ENCODE data around the gene NUB1. TPM values are rescaled to one million over a fixed set of nuclear protein-coding genes. Genes with fewer than 3 reads are reported as not detected.
A peak's percentile ranks its signal among the peaks of the same experiment; 100 is the strongest.

NUB1 gene
- total RNA-seq, 1 donor: 50.7 TPM

DNA sequence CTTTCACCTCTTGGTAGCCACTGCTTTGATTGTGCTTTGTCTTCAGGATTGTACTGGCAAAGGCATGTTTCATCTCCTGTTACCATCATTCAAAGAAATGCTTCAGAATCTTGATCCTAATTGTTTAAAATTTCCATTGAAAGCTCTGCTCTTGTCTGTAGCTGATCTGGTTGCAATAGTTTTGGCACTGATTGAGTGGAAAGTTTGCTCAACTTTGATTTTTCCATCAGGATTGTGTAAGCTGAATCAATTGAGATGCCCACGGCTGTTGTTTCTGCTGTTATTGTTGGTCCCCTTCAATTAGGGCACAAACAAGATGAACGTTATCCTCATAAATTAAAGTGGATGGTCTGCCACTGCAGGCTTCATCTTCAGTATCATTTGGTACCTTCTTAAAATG lies 14.6 kb upstream of the NUB1 start:
- no peaks in the 10 kb centered on the region for H3K79me2 ChIP-seq (ENCODE audit: insufficient read depth, low read length)
- no peak for TF ChIP-seq CTCF (IDR thresholded peaks at IDR 0.05; ENCODE audit: extremely low read depth, low read depth, low read length)
- no peak overlapping the region for H2AFZ ChIP-seq (ENCODE audit: low read length)
- no peak overlapping the region for H3K27ac ChIP-seq (ENCODE audit: low read depth, low read length)
- H3K36me3 ChIP-seq (ENCODE audit: insufficient read depth, low read length): no peaks in the 10 kb centered on the region
- DNase-seq (ENCODE audit: insufficient read length, low spot score, missing footprints): no peak
- peaks cover 4% of the 10 kb centered on the region for H3K27me3 ChIP-seq (ENCODE audit: insufficient read depth, low read length)
- no peaks in the 10 kb centered on the region for H3K9me3 ChIP-seq (ENCODE audit: low read depth, low read length)
- H3K4me2 ChIP-seq (ENCODE audit: insufficient read depth, low read length): no peak overlapping the region
- no peaks in the 10 kb centered on the region for H3K4me1 ChIP-seq (ENCODE audit: insufficient read depth, low read length)
- H3K4me3 ChIP-seq (ENCODE audit: insufficient read depth, low read length): no peak overlapping the region
- no peaks in the 10 kb centered on the region for H4K20me1 ChIP-seq (ENCODE audit: insufficient read depth, low read length)

GRCh38 chr7:151327659-151328058 lies 14.0 kb upstream of the NUB1 start:
- Histone ChIP-seq H3K4me1 (ENCODE audit: insufficient read depth, low read length) (no peaks in the 10 kb centered on the region), H3K27ac (ENCODE audit: low read depth, low read length) (no peak overlapping the region), H3K27me3 (ENCODE audit: insufficient read depth, low read length) (peaks cover 4% of the 10 kb centered on the region), H3K4me3 (ENCODE audit: insufficient read depth, low read length) (no peak overlapping the region), H3K79me2 (ENCODE audit: insufficient read depth, low read length) (no peaks in the 10 kb centered on the region), H4K20me1 (ENCODE audit: insufficient read depth, low read length) (no peaks in the 10 kb centered on the region), H2AFZ (ENCODE audit: low read length) (peak overlapping the region; percentile 2), H3K4me2 (ENCODE audit: insufficient read depth, low read length) (no peak overlapping the region), H3K9me3 (ENCODE audit: low read depth, low read length) (no peaks in the 10 kb centered on the region), H3K36me3 (ENCODE audit: insufficient read depth, low read length) (no peaks in the 10 kb centered on the region)
- no peak for DNase-seq (ENCODE audit: insufficient read length, low spot score, missing footprints)
- no peak for TF ChIP-seq CTCF (IDR thresholded peaks at IDR 0.05; ENCODE audit: extremely low read depth, low read depth, low read length)

- no peaks in the 10 kb centered on the region for H3K27me3 ChIP-seq (ENCODE audit: insufficient read depth, low read length)
- no peaks in the 10 kb centered on the region for H3K79me2 ChIP-seq (ENCODE audit: insufficient read depth, low read length)
- no peak overlapping the region for H3K27ac ChIP-seq (ENCODE audit: low read depth, low read length)
- TF ChIP-seq CTCF (IDR thresholded peaks at IDR 0.05; ENCODE audit: extremely low read depth, low read depth, low read length): no peak
- H3K36me3 ChIP-seq (ENCODE audit: insufficient read depth, low read length): no peaks in the 10 kb centered on the region
- DNase-seq (ENCODE audit: insufficient read length, low spot score, missing footprints): no peak
- no peaks in the 10 kb centered on the region for H3K9me3 ChIP-seq (ENCODE audit: low read depth, low read length)
- no peak overlapping the region for H3K4me3 ChIP-seq (ENCODE audit: insufficient read depth, low read length)
- no peak overlapping the region for H3K4me2 ChIP-seq (ENCODE audit: insufficient read depth, low read length)
- H2AFZ ChIP-seq (ENCODE audit: low read length): no peak overlapping the region
- no peaks in the 10 kb centered on the region for H3K4me1 ChIP-seq (ENCODE audit: insufficient read depth, low read length)
- H4K20me1 ChIP-seq (ENCODE audit: insufficient read depth, low read length): no peaks in the 10 kb centered on the region
Measured at GRCh38 chr7:151330181-151330580, 11.4 kb upstream of the NUB1 start.

DNA sequence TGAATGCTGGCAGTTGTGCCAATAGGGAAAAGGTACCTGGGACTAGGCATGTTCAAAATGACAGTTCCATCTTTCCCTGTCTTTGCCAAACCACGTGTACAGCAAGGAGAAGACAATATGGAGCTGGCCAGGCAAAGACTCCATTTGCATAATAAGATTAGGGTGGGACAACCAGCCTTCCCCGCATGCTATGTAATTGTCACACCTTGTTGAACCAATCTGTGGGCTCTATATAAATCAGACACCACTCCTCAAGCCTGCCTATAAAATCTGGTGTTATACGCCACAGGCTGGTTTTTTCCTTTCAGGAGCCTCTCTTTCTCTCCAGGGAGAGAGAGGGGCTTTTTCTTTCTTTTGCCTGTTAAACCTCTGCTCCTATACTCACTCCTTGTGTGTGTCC lies 11.0 kb upstream of the NUB1 start:
- no peak overlapping the region for H3K4me2 ChIP-seq (ENCODE audit: insufficient read depth, low read length)
- no peaks in the 10 kb centered on the region for H4K20me1 ChIP-seq (ENCODE audit: insufficient read depth, low read length)
- no peak overlapping the region for H3K27ac ChIP-seq (ENCODE audit: low read depth, low read length)
- no peaks in the 10 kb centered on the region for H3K27me3 ChIP-seq (ENCODE audit: insufficient read depth, low read length)
- no peaks in the 10 kb centered on the region for H3K36me3 ChIP-seq (ENCODE audit: insufficient read depth, low read length)
- no peak overlapping the region for H3K4me3 ChIP-seq (ENCODE audit: insufficient read depth, low read length)
- no peak overlapping the region for H2AFZ ChIP-seq (ENCODE audit: low read length)
- no peak for TF ChIP-seq CTCF (IDR thresholded peaks at IDR 0.05; ENCODE audit: extremely low read depth, low read depth, low read length)
- no peak for DNase-seq (ENCODE audit: insufficient read length, low spot score, missing footprints)
- H3K9me3 ChIP-seq (ENCODE audit: low read depth, low read length): no peaks in the 10 kb centered on the region
- H3K79me2 ChIP-seq (ENCODE audit: insufficient read depth, low read length): no peaks in the 10 kb centered on the region
- H3K4me1 ChIP-seq (ENCODE audit: insufficient read depth, low read length): no peaks in the 10 kb centered on the region
